ENCODE measurements around the gene CYP27C1.

CYP27C1 gene

DNA sequence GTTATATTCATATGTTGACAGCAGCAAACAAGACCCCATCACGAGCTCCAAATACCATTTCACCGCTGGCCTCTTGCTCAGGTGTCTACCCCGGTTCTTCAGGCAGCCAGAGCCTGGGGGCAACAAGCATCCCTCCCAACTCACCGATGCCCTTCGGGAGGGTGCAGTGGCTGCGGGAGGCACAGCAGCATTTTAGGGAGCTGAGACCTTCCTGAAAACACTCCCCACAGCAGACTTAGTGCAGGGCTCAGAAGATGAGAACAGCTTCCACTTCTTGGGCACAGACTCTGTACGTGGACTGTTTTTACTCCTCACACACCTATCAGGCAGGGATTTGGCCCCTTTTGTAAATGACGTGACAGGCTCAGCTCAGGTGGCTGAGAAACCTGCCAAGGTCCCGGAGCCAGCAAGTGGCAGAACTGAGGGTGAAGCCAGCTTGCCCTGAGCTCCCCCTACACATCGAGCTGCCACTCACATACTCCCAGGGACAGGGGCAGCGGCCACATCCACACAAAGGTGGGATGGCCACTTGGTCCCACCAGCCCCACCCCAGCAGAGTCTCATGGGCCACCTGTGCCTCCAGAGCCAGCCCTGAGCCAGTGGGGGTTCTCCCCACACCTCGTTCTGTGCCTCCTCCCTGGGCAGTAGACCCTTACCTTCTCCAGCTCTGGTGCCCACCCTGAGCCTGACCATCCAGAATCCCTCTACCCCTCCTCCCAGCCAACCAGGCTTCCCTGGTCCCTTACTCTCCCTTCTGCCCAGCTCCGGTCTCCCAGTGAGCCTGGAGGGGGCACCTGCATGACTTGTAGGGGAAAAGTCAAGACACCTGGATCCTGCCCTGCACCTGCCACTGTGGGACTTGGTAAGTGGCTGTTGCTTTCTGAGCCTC is 28.5 kb downstream of the CYP27C1 start:
- TF ChIP-seq, protein P1, sequence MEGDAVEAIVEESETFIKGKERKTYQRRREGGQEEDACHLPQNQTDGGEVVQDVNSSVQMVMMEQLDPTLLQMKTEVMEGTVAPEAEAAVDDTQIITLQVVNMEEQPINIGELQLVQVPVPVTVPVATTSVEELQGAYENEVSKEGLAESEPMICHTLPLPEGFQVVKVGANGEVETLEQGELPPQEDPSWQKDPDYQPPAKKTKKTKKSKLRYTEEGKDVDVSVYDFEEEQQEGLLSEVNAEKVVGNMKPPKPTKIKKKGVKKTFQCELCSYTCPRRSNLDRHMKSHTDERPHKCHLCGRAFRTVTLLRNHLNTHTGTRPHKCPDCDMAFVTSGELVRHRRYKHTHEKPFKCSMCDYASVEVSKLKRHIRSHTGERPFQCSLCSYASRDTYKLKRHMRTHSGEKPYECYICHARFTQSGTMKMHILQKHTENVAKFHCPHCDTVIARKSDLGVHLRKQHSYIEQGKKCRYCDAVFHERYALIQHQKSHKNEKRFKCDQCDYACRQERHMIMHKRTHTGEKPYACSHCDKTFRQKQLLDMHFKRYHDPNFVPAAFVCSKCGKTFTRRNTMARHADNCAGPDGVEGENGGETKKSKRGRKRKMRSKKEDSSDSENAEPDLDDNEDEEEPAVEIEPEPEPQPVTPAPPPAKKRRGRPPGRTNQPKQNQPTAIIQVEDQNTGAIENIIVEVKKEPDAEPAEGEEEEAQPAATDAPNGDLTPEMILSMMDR (IDR thresholded peaks at IDR 0.05; ENCODE audit: insufficient read depth, low read depth, low read length, missing control alignments), result no peak
- no peak overlapping the region for H3K4me3 ChIP-seq (ENCODE audit: low read length)
- no peak for DNase-seq (ENCODE audit: low read depth)

DNA sequence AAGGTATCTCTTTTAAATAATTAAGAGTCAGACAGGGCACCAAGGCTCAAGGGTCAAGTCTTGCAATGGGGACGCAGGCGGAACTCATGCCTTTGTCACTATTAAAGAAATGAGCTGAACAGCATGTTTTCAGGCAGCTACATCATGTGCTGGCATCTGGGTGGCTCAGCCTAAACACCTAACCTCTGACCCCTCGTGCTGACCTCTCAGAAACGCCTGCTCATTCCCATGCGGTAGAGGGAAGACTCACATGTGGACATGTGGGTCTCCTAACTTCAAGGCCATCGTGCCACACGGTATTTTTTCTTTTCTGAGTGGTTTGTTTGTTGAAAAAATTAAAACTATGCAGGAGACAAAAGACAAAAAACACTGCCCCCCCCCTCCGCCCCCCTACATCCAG is 31.3 kb downstream of the CYP27C1 start:
- TF ChIP-seq, protein P1 (IDR thresholded peaks at IDR 0.05; ENCODE audit: insufficient read depth, low read depth, low read length, missing control alignments), result no peak
- no peak overlapping the region for H3K4me3 ChIP-seq (ENCODE audit: low read length)
- no peak for DNase-seq (ENCODE audit: low read depth)

DNA sequence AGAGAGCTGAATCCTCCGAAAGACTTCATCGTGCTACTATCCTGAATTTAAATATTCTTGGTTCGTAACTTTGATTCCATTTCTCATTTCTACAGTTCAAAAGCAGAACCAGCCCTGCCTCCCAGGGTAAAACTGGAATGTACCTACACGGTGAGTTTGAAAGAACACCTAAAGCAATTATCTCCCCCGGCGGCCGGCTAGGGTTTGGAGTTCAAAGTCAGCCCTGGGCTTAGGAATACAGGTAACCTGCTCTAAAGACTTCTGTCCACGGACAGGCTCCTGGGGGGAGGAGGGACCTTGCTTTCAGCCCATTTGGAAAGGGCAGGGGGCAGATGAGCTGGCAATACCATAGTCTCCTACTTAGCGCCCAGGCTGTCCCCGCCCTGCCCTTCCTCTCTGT is 32.3 kb downstream of the CYP27C1 start:
- H3K4me3 ChIP-seq (ENCODE audit: low read length), result no peak overlapping the region
- no peak for DNase-seq (ENCODE audit: low read depth)
- TF ChIP-seq, protein P1 (IDR thresholded peaks at IDR 0.05; ENCODE audit: insufficient read depth, low read depth, low read length, missing control alignments), result no peak

DNA sequence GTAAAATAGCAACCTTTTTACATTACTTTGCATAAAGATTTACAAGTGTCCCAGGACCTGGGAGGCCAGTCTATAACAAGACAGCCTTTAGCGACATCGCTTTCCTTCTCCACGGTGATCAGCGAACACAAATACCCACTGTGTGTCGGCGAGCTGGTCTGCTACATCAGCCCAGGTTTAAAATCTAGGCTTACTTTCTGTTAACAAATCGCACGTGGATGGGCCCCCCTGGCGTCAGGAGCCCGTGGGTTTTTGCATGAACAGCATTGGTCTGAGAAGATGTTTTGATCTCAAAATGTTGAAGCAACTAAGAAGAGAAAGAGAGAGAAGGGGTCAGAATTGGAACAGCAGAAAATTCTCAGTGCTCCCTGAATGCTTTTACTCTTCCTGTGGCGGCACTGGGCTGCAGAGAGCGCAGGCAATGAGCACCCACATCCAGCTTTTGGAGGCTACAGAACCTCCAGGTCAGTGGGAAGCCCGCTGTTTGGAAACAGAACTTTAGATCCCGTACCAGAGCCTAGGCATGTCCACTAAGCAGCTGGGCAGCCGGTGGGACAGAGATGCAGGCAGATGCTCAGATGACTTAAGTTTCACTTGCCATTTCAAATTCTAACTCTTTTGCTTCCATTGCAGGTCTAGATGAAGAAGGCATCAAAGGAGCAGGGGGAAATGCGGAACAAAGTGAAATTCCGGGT is 32.9 kb downstream of the CYP27C1 start:
- TF ChIP-seq, protein P1 (IDR thresholded peaks at IDR 0.05; ENCODE audit: insufficient read depth, low read depth, low read length, missing control alignments), result no peak
- H3K4me3 ChIP-seq (ENCODE audit: low read length), result no peak overlapping the region

DNA sequence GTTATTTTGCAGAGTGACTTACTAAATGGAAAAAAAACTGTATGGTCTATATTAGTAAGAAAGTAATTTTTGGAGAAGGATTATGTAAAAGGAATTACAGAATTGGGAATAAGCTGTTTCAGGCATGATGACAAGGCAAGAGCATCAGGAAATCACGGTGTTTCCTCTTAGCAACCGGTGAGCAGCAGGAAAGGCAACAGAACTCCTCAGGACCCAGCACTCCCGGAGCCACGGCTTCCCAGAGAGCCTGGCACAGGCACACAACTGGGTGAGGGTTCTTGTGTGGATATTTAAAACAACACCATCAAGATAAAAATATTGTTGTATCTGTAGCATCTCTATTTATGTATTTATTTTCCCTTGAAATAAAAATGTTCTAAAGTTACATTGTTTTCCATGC is 34.4 kb downstream of the CYP27C1 start:
- TF ChIP-seq, protein P1 (IDR thresholded peaks at IDR 0.05; ENCODE audit: insufficient read depth, low read depth, low read length, missing control alignments), result no peak
- no peak for DNase-seq (ENCODE audit: low read depth)
- H3K4me3 ChIP-seq (ENCODE audit: low read length), result no peak overlapping the region

More for the DNA sequence above, 32.9 kb downstream of the CYP27C1 start:
- no peak for DNase-seq (ENCODE audit: low read depth)

DNA sequence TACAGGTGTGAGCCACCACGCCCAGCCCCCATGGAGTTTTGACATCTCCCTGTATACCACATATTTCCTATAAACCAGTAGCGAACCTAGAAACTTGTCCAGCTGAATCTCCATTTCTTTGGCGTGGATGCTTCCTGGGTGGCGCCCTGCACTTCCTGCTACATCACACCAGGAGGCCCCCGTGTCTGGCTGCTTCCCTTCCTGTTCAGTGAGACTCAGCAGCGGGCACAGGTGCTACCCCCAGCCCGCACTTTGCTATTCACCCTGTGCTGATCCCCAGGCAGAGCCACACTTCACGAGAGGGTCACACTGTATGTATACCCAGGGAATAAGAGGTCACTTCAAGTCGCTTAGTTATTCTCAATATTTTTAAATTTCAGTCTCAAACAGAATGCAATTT is 35.0 kb downstream of the CYP27C1 start:
- no peak overlapping the region for H3K4me3 ChIP-seq (ENCODE audit: low read length)
- no peak for DNase-seq (ENCODE audit: low read depth)
- TF ChIP-seq, protein P1 (IDR thresholded peaks at IDR 0.05; ENCODE audit: insufficient read depth, low read depth, low read length, missing control alignments), result no peak

All from epithelial cell of esophagus (primary cell).